ENCODE measurements around the gene PSMC2.

The PSMC2 gene

GRCh38 chr7:103347507-103348267, at the start of gene PSMC2:
Gene PSMC2, plus strand, starts transcription at chr7:103347643. Its CDS starts 69 bp downstream, at chr7:103347712.
- peak; percentile 71 for DNase-seq

GRCh38 chr7:103297837-103298179, 49.6 kb upstream of the PSMC2 start:
- no peak for DNase-seq

- no peak for DNase-seq
Observed at GRCh38 chr7:103299660-103300059, 47.8 kb upstream of the PSMC2 start.

GRCh38 chr7:103301441-103301840, 46.0 kb upstream of the PSMC2 start:
- no peak for DNase-seq

GRCh38 chr7:103307503-103308231, 39.8 kb upstream of the PSMC2 start:
- no peak for DNase-seq

- DNase-seq: no peak
Observed at GRCh38 chr7:103314852-103315251, 32.6 kb upstream of the PSMC2 start.

GRCh38 chr7:103316380-103316941, 31.0 kb upstream of the PSMC2 start:
- DNase-seq: no peak

- DNase-seq: no peak
Observed at GRCh38 chr7:103317009-103317408, 30.4 kb upstream of the PSMC2 start.

- no peak for DNase-seq
Observed at GRCh38 chr7:103325744-103326143, 21.7 kb upstream of the PSMC2 start.

GRCh38 chr7:103336761-103337160, 10.7 kb upstream of the PSMC2 start:
- no peak for DNase-seq

GRCh38 chr7:103338864-103339263, 8.6 kb upstream of the PSMC2 start:
- no peak for DNase-seq

GRCh38 chr7:103341466-103341865, 6.0 kb upstream of the PSMC2 start:
- no peak for DNase-seq

- no peak for DNase-seq
Observed at GRCh38 chr7:103343332-103343731, 4.1 kb upstream of the PSMC2 start.

- DNase-seq: no peak
Observed at GRCh38 chr7:103343758-103344452, 3.5 kb upstream of the PSMC2 start.

GRCh38 chr7:103344453-103345149, 2.8 kb upstream of the PSMC2 start, which contains the start of gene DNAJC2:
Gene DNAJC2, minus strand, starts transcription at chr7:103344767. Its CDS starts 145 bp downstream, at chr7:103344622.
- peak; percentile 68 for DNase-seq

GRCh38 chr7:103346396-103346795, 1.0 kb upstream of the PSMC2 start:
- DNase-seq: no peak

- no peak for DNase-seq
Observed at GRCh38 chr7:103348452-103348851, 1.0 kb downstream of the PSMC2 start.

- DNase-seq: no peak
Observed at GRCh38 chr7:103348959-103349358, 1.5 kb downstream of the PSMC2 start.

GRCh38 chr7:103349805-103350204, 2.4 kb downstream of the PSMC2 start:
- no peak for DNase-seq

- DNase-seq: no peak
Observed at GRCh38 chr7:103369432-103369831, 22.0 kb downstream of the PSMC2 start.

- DNase-seq: no peak
Observed at GRCh38 chr7:103373866-103374643, 26.6 kb downstream of the PSMC2 start.

All from NCI-H510A treated with DMSO at 0.1 percent for 48 hours (cell line).